SU-DHL-6 (cell line): Measurements from ENCODE around the gene SPRYD7.

Experiments used
- H2AFZ ChIP-seq: fragments of 200-600 bp; sonication (generic); 2 replicates; pipeline ENCODE4 v1.6.1; 2014; ENCODE audit warnings: low read depth, mild to moderate bottlenecking, moderate library complexity, mixed read lengths, antibody characterized with exemption, low read length; ENCODE audit not compliant: severe bottlenecking
- H3F3A ChIP-seq: fragments of 200-600 bp; shearing (Covaris generic); 2 replicates; pipeline ENCODE4 v1.6.0; 2016; ENCODE audit warnings: antibody characterized with exemption, mild to moderate bottlenecking; ENCODE audit not compliant: insufficient read depth
- H3K27ac ChIP-seq: fragments of 200-600 bp; sonication (generic); 2 replicates; pipeline ENCODE4 v1.5.1; 2016; ENCODE audit warnings: low read depth, mild to moderate bottlenecking, low read length, moderate library complexity, mixed read lengths
- H3K27me3 ChIP-seq: fragments of 200-600 bp; sonication (generic), shearing (Covaris generic); 2 replicates; pipeline ENCODE4 v1.6.0; 2014; ENCODE audit warnings: mild to moderate bottlenecking, low read length
- H3K36me3 ChIP-seq: fragments of 200-600 bp; sonication (generic); 2 replicates; pipeline ENCODE4 v1.6.1; 2014; ENCODE audit warnings: mild to moderate bottlenecking, low read length, mixed read lengths
- H3K4me2 ChIP-seq: fragments of 300-600, 200-600 bp; shearing (Covaris generic), sonication (generic); 2 replicates; pipeline ENCODE4 v1.6.0; 2014; ENCODE audit warnings: low read length, low read depth, mild to moderate bottlenecking; ENCODE audit not compliant: poor library complexity, severe bottlenecking
- H3K4me3 ChIP-seq: fragments of 200-600 bp; sonication (generic); 2 replicates; pipeline ENCODE4 v1.5.1; 2014; ENCODE audit warnings: antibody characterized with exemption, low read length, mild to moderate bottlenecking, mixed read lengths; ENCODE audit not compliant: insufficient read depth, poor library complexity, severe bottlenecking
- H3K79me2 ChIP-seq: fragments of 200-600 bp; sonication (generic); 2 replicates; pipeline ENCODE4 v1.6.1; 2014; ENCODE audit warnings: mild to moderate bottlenecking, low read length, moderate library complexity; ENCODE audit not compliant: insufficient read depth
- H3K9ac ChIP-seq: fragments of 200-600 bp; sonication (generic); 2 replicates; pipeline ENCODE4 v1.7.0; 2014; ENCODE audit warnings: mild to moderate bottlenecking, low read length
- H3K9me2 ChIP-seq: fragments of 200-600 bp; sonication (generic); replicated peaks from 2 replicates; pipeline ENCODE4 v1.6.1; 2014; ENCODE audit warnings: low read length; ENCODE audit not compliant: insufficient read depth
- H3K9me3 ChIP-seq: fragments of 200-600 bp; sonication (generic); 2 replicates; pipeline ENCODE4 v1.6.1; 2014; ENCODE audit warnings: low read length, mixed read lengths; ENCODE audit not compliant: insufficient read depth
- H4K20me1 ChIP-seq: fragments of 200-600 bp; sonication (generic); 2 replicates; pipeline ENCODE4 v1.6.1; 2014; ENCODE audit warnings: low read depth, mild to moderate bottlenecking, antibody characterized with exemption, low read length, moderate library complexity, mixed read lengths
- CTCF ChIP-seq: fragments of 200-600 bp; sonication (generic); IDR thresholded peaks from one replicate; pipeline ENCODE4 v1.5.1; 2017; ENCODE audit warnings: antibody characterized with exemption, mild to moderate bottlenecking, low read length, moderate library complexity; ENCODE audit not compliant: insufficient read depth, poor library complexity, severe bottlenecking
- EZH2phosphoT487 ChIP-seq: fragments of 200-600 bp; sonication (generic), shearing (Covaris generic); conservative IDR thresholded peaks from 2 replicates; pipeline ENCODE4 v1.6.1; 2018; ENCODE audit warnings: mild to moderate bottlenecking, antibody characterized with exemption, low read length, moderate library complexity, mixed read lengths

Gene SPRYD7

GRCh38 chr13:49956131-49956530 is 20.0 kb upstream of the SPRYD7 start:
- Histone ChIP-seq H3K27ac (no peak overlapping the region), H3K27me3 (no peaks in the 10 kb centered on the region), H3K36me3 (peaks cover 4% of the 10 kb centered on the region; the same call in 1 of the 2 replicates), H3K4me2 (no peak overlapping the region), H3K79me2 (no peaks in the 10 kb centered on the region), H3K4me3 (no peak overlapping the region), H4K20me1 (no peaks in the 10 kb centered on the region), H3K9me3 (no peaks in the 10 kb centered on the region), H2AFZ (no peak overlapping the region), H3K9me2 (no peaks in the 10 kb centered on the region), H3F3A (0 out of 2 replicates have a peak, but pooled peaks cover 5% of the 10 kb centered on the region), H3K9ac (no peak overlapping the region)
- no peak for TF ChIP-seq EZH2phosphoT487
- TF ChIP-seq CTCF, result no peak

GRCh38 chr13:49954674-49955455 is 18.7 kb upstream of the SPRYD7 start:
- no peaks in the 10 kb centered on the region for H3K9me3 ChIP-seq
- H3K27me3 ChIP-seq, result no peaks in the 10 kb centered on the region
- no peak overlapping the region for H3K4me3 ChIP-seq
- H3K9me2 ChIP-seq, result no peaks in the 10 kb centered on the region
- no peak overlapping the region for H3K27ac ChIP-seq
- no peaks in the 10 kb centered on the region for H4K20me1 ChIP-seq
- H3K79me2 ChIP-seq, result no peaks in the 10 kb centered on the region
- H2AFZ ChIP-seq, result no peak overlapping the region
- peaks cover 4% of the 10 kb centered on the region; the same call in 1 of the 2 replicates for H3K36me3 ChIP-seq
- H3K9ac ChIP-seq, result no peak overlapping the region
- 0 out of 2 replicates have a peak, but pooled peaks cover 5% of the 10 kb centered on the region for H3F3A ChIP-seq
- TF ChIP-seq CTCF (no peak), EZH2phosphoT487 (no peak)
- H3K4me2 ChIP-seq, result no peak overlapping the region

- Histone ChIP-seq H3K4me2 (no peak overlapping the region), H3K9ac (no peak overlapping the region), H3K9me3 (no peaks in the 10 kb centered on the region), H3F3A (0 out of 2 replicates have a peak, but pooled peaks cover 5% of the 10 kb centered on the region), H3K27me3 (no peaks in the 10 kb centered on the region), H3K9me2 (no peaks in the 10 kb centered on the region), H2AFZ (no peak overlapping the region), H3K27ac (no peak overlapping the region), H3K4me3 (no peak overlapping the region), H3K79me2 (no peaks in the 10 kb centered on the region), H4K20me1 (no peaks in the 10 kb centered on the region), H3K36me3 (no peaks in the 10 kb centered on the region)
- TF ChIP-seq EZH2phosphoT487, result no peak
- no peak for TF ChIP-seq CTCF
These were observed 17.4 kb upstream of the SPRYD7 start for GRCh38 chr13:49953560-49953959.
